Measurements from ENCODE around the gene ADAMTS17.

ADAMTS17 gene

DNA sequence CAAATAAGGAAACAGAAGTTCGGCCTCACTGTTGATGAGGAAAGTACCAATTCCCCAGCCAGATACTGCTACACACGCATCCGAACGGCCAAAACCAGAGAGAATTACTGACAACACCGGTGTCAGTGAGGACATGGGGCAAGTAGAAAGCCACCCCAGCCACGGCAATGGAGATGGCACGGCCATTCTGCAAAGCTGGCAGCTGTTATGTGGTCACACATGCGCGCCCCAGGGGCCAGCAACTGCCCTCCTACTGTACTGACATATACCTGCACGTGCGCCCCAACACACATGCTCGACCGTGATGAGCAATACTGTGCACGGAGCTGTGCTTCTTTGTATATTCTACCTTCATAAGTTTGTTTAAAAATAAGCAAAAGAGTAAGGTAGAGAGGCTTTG lies 217.4 kb downstream of the ADAMTS17 start:
- no peak for DNase-seq (ENCODE audit: insufficient read length)
- no peak for TF ChIP-seq TAF1 (IDR thresholded peaks at IDR 0.05; ENCODE audit: borderline replicate concordance, low read depth, low read length)
- no peak for TF ChIP-seq POLR2AphosphoS5 (IDR thresholded peaks at IDR 0.05; ENCODE audit: low read depth, low read length)
- TF ChIP-seq POLR2A (IDR thresholded peaks at IDR 0.05; ENCODE audit: low read depth, low read length), result no peak
- no peak for FAIRE-seq

DNA sequence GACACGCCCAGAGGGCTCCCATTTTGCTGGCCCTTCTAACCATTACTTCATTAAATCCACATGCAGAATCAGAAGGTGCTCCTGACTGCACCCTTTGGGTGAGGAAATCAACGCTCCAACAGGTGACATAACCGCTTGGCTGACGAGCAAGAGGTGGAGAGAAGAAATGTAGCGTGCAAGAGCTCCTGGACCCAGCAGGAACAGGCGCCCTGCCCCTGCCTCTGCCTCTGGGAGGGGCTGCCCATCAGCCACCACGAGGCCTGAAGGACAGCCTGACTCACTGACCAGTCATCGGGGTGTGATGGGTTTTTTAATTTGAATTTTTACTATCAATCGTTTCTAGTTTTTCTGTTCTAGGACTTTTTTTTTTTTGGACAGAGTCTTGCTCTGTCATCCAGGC lies 218.2 kb downstream of the ADAMTS17 start:
- FAIRE-seq (no peak), DNase-seq (ENCODE audit: insufficient read length) (no peak)
- TF ChIP-seq POLR2A (IDR thresholded peaks at IDR 0.05; ENCODE audit: low read depth, low read length), result no peak
- no peak for TF ChIP-seq TAF1 (IDR thresholded peaks at IDR 0.05; ENCODE audit: borderline replicate concordance, low read depth, low read length)
- no peak for TF ChIP-seq POLR2AphosphoS5 (IDR thresholded peaks at IDR 0.05; ENCODE audit: low read depth, low read length)

DNA sequence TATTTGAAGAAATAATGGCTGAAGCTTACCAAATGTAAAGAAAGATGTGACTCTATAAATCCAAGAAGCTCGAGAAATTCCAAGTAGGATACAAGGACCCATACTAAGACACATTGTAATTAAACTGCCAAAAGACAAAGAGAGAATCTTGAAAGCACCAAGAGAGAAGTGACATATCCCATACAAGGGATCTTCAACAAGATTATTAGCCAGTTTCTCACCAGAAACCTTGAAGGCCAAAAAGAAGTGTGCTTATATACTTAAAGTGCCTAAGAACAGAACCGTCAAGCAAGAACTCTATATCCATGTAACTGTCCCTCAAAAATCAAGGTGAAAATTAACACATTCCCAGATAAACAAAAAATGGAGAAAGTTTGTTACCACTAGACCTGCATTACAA lies 220.5 kb downstream of the ADAMTS17 start:
- no peak for DNase-seq (ENCODE audit: insufficient read length)
- FAIRE-seq, result no peak
- TF ChIP-seq POLR2AphosphoS5 (IDR thresholded peaks at IDR 0.05; ENCODE audit: low read depth, low read length), result no peak
- no peak for TF ChIP-seq TAF1 (IDR thresholded peaks at IDR 0.05; ENCODE audit: borderline replicate concordance, low read depth, low read length)
- no peak for TF ChIP-seq POLR2A (IDR thresholded peaks at IDR 0.05; ENCODE audit: low read depth, low read length)

DNA sequence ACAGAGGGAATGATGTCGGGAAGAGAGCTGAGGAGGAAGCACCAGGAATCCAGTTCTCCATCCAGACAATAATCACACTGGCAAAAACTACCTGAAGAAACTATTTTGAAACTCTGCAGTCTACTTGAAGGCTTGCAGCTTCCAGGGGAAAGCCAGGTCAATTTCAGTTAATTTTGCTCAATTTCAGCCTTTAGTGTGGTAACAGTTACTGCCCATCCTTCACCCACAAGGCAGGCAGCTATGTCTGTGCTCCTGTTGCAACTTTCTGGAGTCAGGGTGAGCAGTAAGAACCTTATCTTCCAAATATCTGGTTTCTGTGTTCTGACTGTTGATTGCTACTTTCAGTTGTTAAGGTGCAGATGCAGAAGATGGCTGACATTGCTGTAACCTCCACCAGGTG lies 221.7 kb downstream of the ADAMTS17 start:
- no peak for DNase-seq (ENCODE audit: insufficient read length)
- FAIRE-seq, result no peak
- TF ChIP-seq POLR2A (IDR thresholded peaks at IDR 0.05; ENCODE audit: low read depth, low read length) (no peak), POLR2AphosphoS5 (IDR thresholded peaks at IDR 0.05; ENCODE audit: low read depth, low read length) (no peak), TAF1 (IDR thresholded peaks at IDR 0.05; ENCODE audit: borderline replicate concordance, low read depth, low read length) (no peak)

DNA sequence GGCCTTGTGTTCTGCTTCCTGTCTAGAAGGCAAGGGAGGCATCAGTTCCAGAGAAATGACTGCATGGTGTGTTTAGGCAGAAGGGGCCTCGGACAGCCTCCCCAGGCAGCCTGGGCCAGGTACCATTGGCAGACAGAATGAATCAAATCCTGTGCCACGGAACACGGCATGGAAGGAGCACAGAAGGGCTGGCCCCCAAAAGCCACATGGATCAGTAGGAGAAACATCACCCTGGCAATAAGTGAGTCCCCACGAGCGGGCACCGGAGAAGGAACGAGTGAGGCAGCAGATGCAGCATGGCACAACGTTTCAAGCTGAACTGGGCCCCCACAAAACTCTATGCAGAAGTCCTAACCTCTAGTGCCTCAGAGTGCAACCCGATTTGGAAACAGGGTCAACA lies 223.2 kb downstream of the ADAMTS17 start:
- TF ChIP-seq TAF1 (IDR thresholded peaks at IDR 0.05; ENCODE audit: borderline replicate concordance, low read depth, low read length) (no peak), POLR2A (IDR thresholded peaks at IDR 0.05; ENCODE audit: low read depth, low read length) (no peak), POLR2AphosphoS5 (IDR thresholded peaks at IDR 0.05; ENCODE audit: low read depth, low read length) (no peak)
- no peak for DNase-seq (ENCODE audit: insufficient read length)
- FAIRE-seq, result no peak

DNA sequence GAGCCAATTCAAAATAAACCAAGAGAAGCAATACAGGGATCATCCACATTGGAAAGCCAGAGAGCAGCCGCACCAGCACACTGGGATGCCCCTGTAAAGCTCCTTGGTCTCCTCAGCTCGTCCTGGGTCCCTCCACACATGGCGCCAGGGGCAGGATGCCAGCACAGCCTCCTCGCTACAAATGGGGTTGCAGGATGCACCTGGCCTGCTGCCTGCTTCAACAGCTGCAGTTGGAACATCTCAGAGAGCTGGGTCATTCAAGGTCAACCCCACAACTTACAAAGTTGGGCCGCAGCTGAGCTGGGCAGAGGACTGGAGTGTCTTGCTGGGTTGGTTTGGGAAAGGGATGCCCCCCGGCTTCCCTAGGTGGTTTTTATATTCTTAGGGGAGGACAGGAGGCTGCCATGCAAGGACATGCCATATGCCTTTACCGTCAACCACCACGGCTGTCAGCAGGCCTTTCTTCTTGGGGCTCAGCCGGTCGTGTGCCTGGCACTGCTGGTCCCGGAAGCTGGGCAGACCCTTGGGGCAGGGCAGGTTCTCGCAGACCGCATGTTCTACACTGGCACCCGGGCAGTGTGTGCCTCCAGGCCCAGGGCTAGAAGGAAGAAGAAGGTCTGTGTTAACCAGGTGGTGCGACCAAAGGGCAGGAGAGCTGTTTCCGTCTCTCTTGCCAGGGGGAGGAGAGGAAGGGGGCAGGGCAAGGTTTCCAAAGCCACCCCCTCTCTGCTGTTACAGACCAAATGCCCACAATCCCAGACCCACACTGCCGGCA lies 225.2 kb downstream of the ADAMTS17 start:
- no peak for DNase-seq (ENCODE audit: insufficient read length)
- FAIRE-seq, result no peak
- TF ChIP-seq POLR2AphosphoS5 (IDR thresholded peaks at IDR 0.05; ENCODE audit: low read depth, low read length) (no peak), TAF1 (IDR thresholded peaks at IDR 0.05; ENCODE audit: borderline replicate concordance, low read depth, low read length) (no peak), POLR2A (IDR thresholded peaks at IDR 0.05; ENCODE audit: low read depth, low read length) (no peak)

DNA sequence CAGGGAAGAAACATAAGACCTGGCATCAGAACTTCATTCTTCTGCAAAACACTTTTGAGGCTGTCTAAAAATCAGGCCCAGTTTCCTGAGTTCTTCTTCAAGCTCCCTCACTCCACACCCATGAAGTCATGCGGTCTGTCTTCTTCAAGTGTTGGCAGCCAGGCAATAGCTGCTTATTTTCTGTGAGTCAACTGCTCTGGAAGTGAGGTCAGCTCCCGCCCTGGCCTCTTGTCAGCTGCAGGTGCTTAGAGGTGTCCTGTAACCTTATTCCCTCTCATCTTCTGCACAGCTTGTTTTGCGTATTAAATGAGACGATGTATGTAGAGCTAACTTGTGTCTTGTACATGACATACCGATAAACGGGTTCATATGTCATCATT lies 226.1 kb downstream of the ADAMTS17 start:
- TF ChIP-seq POLR2A (IDR thresholded peaks at IDR 0.05; ENCODE audit: low read depth, low read length), result no peak
- no peak for TF ChIP-seq POLR2AphosphoS5 (IDR thresholded peaks at IDR 0.05; ENCODE audit: low read depth, low read length)
- no peak for TF ChIP-seq TAF1 (IDR thresholded peaks at IDR 0.05; ENCODE audit: borderline replicate concordance, low read depth, low read length)
- FAIRE-seq, result no peak
- DNase-seq (ENCODE audit: insufficient read length), result no peak

DNA sequence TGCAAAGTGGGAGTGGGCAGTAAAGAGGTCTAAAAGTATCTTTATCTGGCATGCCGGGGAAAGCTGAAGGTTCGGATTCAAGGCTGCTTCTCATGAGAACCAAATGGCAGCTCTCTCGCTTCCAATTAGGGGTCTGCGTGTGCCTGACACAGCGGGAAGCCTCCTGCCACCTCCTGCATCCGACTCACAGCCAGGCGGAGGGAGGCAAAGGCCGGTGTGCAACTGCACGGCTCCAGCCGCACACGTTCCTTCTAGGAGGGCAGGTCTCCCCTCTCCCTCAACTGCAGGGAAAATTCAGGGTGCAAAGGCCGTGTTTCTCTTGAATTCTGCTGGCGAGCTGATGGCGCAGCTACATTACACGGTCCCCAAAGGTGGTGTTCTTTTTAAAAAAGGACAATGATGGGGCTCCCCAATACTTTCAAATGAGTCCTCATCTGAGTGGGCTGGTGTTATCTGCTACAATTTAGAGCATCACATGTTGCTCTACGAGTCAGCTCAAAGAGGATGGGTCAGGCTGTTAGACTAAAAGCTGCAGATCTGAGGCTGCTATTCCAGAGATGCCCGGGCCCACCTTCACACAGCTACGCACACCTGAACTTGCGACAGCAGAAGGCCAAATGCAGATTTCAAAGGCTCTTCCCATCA lies 226.6 kb downstream of the ADAMTS17 start:
- DNase-seq (ENCODE audit: insufficient read length), result no peak
- no peak for FAIRE-seq
- TF ChIP-seq POLR2AphosphoS5 (IDR thresholded peaks at IDR 0.05; ENCODE audit: low read depth, low read length) (no peak), TAF1 (IDR thresholded peaks at IDR 0.05; ENCODE audit: borderline replicate concordance, low read depth, low read length) (no peak), POLR2A (IDR thresholded peaks at IDR 0.05; ENCODE audit: low read depth, low read length) (no peak)

DNA sequence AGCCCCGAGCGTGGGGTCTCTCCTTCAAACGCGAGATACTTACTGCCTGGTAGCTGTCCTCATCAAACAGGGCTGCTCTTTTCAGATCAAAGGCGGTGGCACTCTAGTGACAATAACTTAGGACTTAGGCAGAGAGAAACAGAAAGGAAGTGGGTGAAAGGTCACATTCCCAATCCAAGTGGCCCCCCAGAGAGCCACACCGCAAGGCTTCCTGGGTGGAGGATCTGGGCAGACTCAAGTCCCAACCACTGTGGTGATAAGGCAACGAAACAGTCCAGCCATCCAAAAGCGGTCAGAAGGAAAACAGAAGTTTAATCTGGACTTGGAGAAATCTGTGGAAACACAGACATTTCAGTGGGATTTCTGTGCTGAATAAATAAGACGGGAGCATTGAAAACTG lies 227.2 kb downstream of the ADAMTS17 start:
- FAIRE-seq (no peak), DNase-seq (ENCODE audit: insufficient read length) (no peak)
- TF ChIP-seq POLR2AphosphoS5 (IDR thresholded peaks at IDR 0.05; ENCODE audit: low read depth, low read length), result no peak
- TF ChIP-seq TAF1 (IDR thresholded peaks at IDR 0.05; ENCODE audit: borderline replicate concordance, low read depth, low read length), result no peak
- TF ChIP-seq POLR2A (IDR thresholded peaks at IDR 0.05; ENCODE audit: low read depth, low read length), result no peak

DNA sequence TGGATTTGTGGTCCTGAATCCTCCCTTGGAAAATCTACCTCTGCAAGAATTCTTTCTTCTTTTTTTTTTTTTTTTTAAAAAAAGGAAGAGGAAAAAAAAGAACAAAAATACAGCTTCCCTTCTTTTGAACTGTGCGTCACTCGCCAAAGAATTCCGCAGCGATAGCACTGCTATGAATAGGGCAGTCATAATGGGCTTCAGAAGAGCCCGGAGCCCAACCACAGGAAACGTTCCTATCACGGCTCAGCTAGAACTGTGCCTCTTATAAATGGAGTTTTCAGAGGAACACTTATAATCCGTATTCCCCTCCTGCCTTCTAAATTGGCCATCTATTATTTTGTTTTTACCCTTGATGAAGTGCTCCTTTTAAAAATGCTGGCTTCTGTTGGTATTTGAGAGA lies 227.7 kb downstream of the ADAMTS17 start:
- DNase-seq (ENCODE audit: insufficient read length) (no peak), FAIRE-seq (no peak)
- TF ChIP-seq POLR2A (IDR thresholded peaks at IDR 0.05; ENCODE audit: low read depth, low read length) (no peak), POLR2AphosphoS5 (IDR thresholded peaks at IDR 0.05; ENCODE audit: low read depth, low read length) (no peak)

DNA sequence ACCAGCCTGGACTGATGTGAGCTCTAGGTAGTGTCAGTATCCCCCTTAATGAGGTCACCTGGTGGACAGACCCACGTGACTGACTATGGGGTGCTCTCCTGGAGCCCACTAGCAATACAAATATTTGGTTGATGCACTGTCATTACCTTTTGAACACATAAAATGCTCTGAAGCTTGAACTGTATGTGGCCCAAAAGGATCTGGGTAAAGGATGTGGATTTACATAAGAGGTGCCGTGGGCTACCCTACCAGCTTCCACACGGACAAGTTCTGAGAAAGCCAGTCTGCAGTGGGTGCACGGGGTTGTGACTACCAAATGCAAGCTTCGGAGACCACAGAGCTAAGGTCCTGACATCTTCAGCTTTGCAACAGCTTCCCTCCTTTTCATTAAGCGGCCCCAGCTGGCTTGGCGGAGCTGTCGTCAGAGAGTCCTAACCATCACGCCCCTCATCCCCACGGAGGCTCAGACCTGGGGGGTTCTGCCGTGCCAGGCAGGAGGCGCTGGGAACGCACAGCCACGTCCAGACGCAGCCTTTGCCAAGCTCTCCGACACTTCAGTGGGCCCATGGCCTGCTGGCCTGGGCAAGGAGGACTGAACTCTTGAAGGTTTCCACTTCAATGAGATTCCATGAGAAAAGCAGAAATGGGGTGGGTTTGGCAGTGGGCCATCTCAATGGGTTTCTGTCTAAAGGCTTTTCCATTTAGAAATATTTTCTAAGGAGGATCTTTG lies 228.3 kb downstream of the ADAMTS17 start:
- FAIRE-seq (no peak), DNase-seq (ENCODE audit: insufficient read length) (no peak)
- TF ChIP-seq POLR2AphosphoS5 (IDR thresholded peaks at IDR 0.05; ENCODE audit: low read depth, low read length) (no peak), TAF1 (IDR thresholded peaks at IDR 0.05; ENCODE audit: borderline replicate concordance, low read depth, low read length) (no peak), POLR2A (IDR thresholded peaks at IDR 0.05; ENCODE audit: low read depth, low read length) (no peak)
